H1 (cell line): ENCODE data around the gene GSE1. TPM values are rescaled to one million over a fixed set of nuclear protein-coding genes. Genes with fewer than 3 reads are reported as not detected.

Source experiments
- CHD1 ChIP-seq: IDR thresholded peaks from 2 replicates; pipeline ENCODE4 v1.6.1; 2012; ENCODE audit warnings: low read depth, low read length, improper control_type of control experiment
- CHD2 ChIP-seq: IDR thresholded peaks from 2 replicates; pipeline ENCODE4 v1.6.1; 2012; ENCODE audit warnings: low read length, improper control_type of control experiment
- CHD7 ChIP-seq: fragments of 300-600 bp; sonication (generic); IDR thresholded peaks from 2 replicates; pipeline ENCODE4 v1.7.1; 2012; ENCODE audit warnings: low read length, moderate library complexity, mild to moderate bottlenecking, inconsistent platforms; ENCODE audit not compliant: insufficient replicate concordance
- JUN ChIP-seq: IDR thresholded peaks from 2 replicates; pipeline ENCODE4 v1.6.1; 2011; ENCODE audit warnings: low read depth, mild to moderate bottlenecking, improper control_type of control experiment, low read length
- KDM5A ChIP-seq: fragments of 200-600 bp; IDR thresholded peaks from 2 replicates; pipeline ENCODE4 v1.7.1; 2012; ENCODE audit warnings: mild to moderate bottlenecking, low read length, inconsistent platforms, mixed read lengths
- MAFK ChIP-seq: IDR thresholded peaks from 2 replicates; pipeline ENCODE4 v1.6.1; 2012; ENCODE audit warnings: low read depth, mild to moderate bottlenecking, improper control_type of control experiment, low read length
- NANOG ChIP-seq: IDR thresholded peaks from 2 replicates; pipeline ENCODE4 v1.6.1; 2011; ENCODE audit warnings: low read length, low read depth, mild to moderate bottlenecking, inconsistent platforms; ENCODE audit not compliant: insufficient read depth, poor library complexity, severe bottlenecking
- POLR2AphosphoS5 ChIP-seq: IDR thresholded peaks from 2 replicates; pipeline ENCODE4 v1.6.1; 2011; ENCODE audit warnings: low read depth, low read length
- RXRA ChIP-seq: IDR thresholded peaks from 2 replicates; pipeline ENCODE4 v1.6.1; 2011; ENCODE audit warnings: low read depth, mild to moderate bottlenecking, low read length, moderate library complexity; ENCODE audit not compliant: insufficient read depth
- SAP30 ChIP-seq: fragments of 300-600 bp; sonication (generic); IDR thresholded peaks from 2 replicates; pipeline ENCODE4 v1.7.1; 2012; ENCODE audit warnings: low read length, moderate library complexity, mild to moderate bottlenecking, inconsistent platforms; ENCODE audit not compliant: insufficient read depth, insufficient replicate concordance
- SP2 ChIP-seq: IDR thresholded peaks from 2 replicates; pipeline ENCODE4 v1.6.1; 2012; ENCODE audit warnings: mild to moderate bottlenecking, low read length, inconsistent platforms
- SP4 ChIP-seq: IDR thresholded peaks from 2 replicates; pipeline ENCODE4 v1.6.1; 2012; ENCODE audit warnings: low read length, inconsistent platforms
- TCF12 ChIP-seq: IDR thresholded peaks from 2 replicates; pipeline ENCODE4 v1.6.1; 2011; ENCODE audit warnings: low read depth, mild to moderate bottlenecking, low read length
- polyA plus RNA-seq, 7 experiments: library from polyadenylated mRNA; depleted of rRNA in 3 of 7; stranded (reverse) in 5 of 7; unstranded in 2 of 7; fragments of >200 nt in 5 of 7; fragments of 200-250 nt in 2 of 7; gene quantifications; 1 replicate in 5 of 7; 2 replicates in 1 of 7; 4 replicates in 1 of 7; pipeline versions ENCODE4 v1.2.1 to v1.2.3, GENCODE V29; 2011 to 2013; ENCODE audit warnings: missing spikeins in 2 of 7, mixed read lengths in 2 of 7
- total RNA-seq: library from RNA; stranded (reverse); fragmentation: NEBNext Ultra II Directional; extraction: Animal tissue kit (Norgen Biotek cat#: 25700); gene quantifications from 2 replicates; pipeline ENCODE4 v1.2.1, GENCODE V29; 2021

The GSE1 gene
- total and polyA plus RNA-seq, 2 of the 8 experiments (the other 6 are each of a cell fraction or from before 2014, with no cell fraction given), result 26.0 to 65.6 TPM

- TF ChIP-seq CHD7 (no peak), CHD2 (no peak), SAP30 (no peak), TCF12 (no peak), POLR2AphosphoS5 (no peak), JUN (no peak), SP4 (no peak), CHD1 (no peak), MAFK (no peak), RXRA (no peak), SP2 (no peak), KDM5A (no peak), NANOG (no peak)
These were observed 97.6 kb downstream of the GSE1 start (continued) for GRCh38 chr16:85710732-85711131.
